Measurements from ENCODE around the gene GTF3C1.

DNA sequence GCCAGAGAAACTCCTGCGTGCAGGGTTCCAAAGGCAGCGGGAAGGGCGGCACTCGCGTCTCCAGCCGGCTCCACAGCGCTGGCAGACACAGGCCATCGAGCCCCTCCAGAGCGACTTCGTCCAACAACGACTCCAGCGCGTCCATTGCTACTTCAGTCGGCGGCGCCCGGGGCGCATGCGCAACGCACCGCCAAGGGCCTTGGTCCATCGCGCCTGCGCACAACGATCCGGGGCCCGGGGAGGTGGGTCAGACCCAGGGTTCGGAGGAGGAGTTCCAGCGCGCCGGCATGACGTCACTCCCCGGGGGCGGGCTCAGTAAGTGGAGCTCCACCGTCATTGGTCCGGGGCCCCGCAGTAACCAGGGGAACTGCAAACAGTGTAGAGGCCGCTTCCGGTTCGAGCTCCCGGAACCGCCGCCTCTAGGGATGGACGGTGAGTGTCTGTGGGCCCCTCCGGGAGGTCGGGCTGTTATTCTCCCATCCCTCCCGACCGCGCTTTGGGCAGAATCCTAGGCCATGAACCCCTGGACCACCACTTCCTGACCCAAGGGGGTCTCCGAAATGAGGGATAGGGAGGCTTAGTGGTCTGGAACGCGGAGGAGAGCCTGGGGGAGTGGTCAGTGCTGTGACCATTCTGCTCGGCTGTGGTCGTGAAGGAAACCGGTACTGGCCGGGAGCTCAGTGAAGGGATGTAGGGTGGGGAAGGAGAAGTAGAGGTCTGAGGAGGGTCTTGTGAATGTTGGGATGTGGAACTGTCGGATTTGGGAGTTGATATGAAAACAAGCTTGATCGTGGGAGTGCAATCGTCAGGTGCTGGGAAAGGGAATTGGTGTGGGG, at the start of gene GTF3C1, which contains the start of gene KATNIP:
- TF ChIP-seq, protein P1, sequence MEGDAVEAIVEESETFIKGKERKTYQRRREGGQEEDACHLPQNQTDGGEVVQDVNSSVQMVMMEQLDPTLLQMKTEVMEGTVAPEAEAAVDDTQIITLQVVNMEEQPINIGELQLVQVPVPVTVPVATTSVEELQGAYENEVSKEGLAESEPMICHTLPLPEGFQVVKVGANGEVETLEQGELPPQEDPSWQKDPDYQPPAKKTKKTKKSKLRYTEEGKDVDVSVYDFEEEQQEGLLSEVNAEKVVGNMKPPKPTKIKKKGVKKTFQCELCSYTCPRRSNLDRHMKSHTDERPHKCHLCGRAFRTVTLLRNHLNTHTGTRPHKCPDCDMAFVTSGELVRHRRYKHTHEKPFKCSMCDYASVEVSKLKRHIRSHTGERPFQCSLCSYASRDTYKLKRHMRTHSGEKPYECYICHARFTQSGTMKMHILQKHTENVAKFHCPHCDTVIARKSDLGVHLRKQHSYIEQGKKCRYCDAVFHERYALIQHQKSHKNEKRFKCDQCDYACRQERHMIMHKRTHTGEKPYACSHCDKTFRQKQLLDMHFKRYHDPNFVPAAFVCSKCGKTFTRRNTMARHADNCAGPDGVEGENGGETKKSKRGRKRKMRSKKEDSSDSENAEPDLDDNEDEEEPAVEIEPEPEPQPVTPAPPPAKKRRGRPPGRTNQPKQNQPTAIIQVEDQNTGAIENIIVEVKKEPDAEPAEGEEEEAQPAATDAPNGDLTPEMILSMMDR (conservative IDR thresholded peaks at IDR 0.05 in 1 of 2, IDR thresholded peaks at IDR 0.05 in 1 of 2; ENCODE audit: extremely low read depth in 1 of 2, insufficient read depth in 1 of 2, low read depth in 1 of 2, low read length in 2 of 2) = no peak
- TF ChIP-seq EZH2 (IDR thresholded peaks at IDR 0.05; ENCODE audit: borderline replicate concordance, low read length) = no peak

Data from mammary epithelial cell (primary cell).